Panc1 (cell line): Measurements from ENCODE around the gene CRADD. TPM values are rescaled to one million over a fixed set of nuclear protein-coding genes. Genes with fewer than 3 reads are reported as not detected.

ENCODE experiments used
- ATAC-seq: fragments of 200-7000 bp; cut with Tn5 transposase; 2 replicates; pipeline ENCODE4 v1.9.1; 2020; ENCODE audit warnings: mild to moderate bottlenecking, moderate library complexity
- BruUV-seq: library from RNA; stranded (reverse); fragments of 400-500 nt; replicated peaks from 2 replicates; lab custom pipeline; 2021; lab: Mats Ljungman, UMichigan
- CTCF ChIA-PET: fragments of 300-600 bp; sonication (Branson Sonifier 250); formaldehyde crosslinking; loops from one replicate; lab custom pipeline; 2022; ENCODE audit warnings: antibody characterized with exemption; lab: Charles Lee
- POLR2A ChIA-PET: fragments of 300-600 bp; sonication (Branson Sonifier 250); formaldehyde crosslinking; loops from one replicate; lab custom pipeline; 2022; ENCODE audit warnings: antibody characterized with exemption; lab: Charles Lee
- DNase-seq: peaks from one replicate; pipeline ENCODE4 v3.0.0-alpha.2; 2010; ENCODE audit warnings: low read depth, low spot score
- H3K27ac ChIP-seq: 2 replicates; pipeline ENCODE4 v1.5.1; 2011; ENCODE audit warnings: mild to moderate bottlenecking, low read length, inconsistent platforms
- H3K27me3 ChIP-seq: fragments of 200-500 bp; sonication (Bioruptor generic); 2 replicates; pipeline ENCODE4 v1.6.0; 2014; ENCODE audit warnings: low read length, inconsistent platforms; ENCODE audit not compliant: control insufficient read depth, insufficient read depth
- H3K36me3 ChIP-seq: fragments of 200-500 bp; sonication (Bioruptor generic); 2 replicates; pipeline ENCODE4 v1.5.1; 2014; ENCODE audit warnings: inconsistent platforms, mild to moderate bottlenecking, low read length, moderate library complexity; ENCODE audit not compliant: control insufficient read depth, insufficient read depth
- H3K4me1 ChIP-seq: 2 replicates; pipeline ENCODE4 v1.5.1; 2011; ENCODE audit warnings: inconsistent platforms, mild to moderate bottlenecking, low read length, moderate library complexity; ENCODE audit not compliant: control insufficient read depth, insufficient read depth
- H3K4me3 ChIP-seq, 2 experiments: 2 replicates each; pipeline ENCODE4 v1.5.1; 2011 to 2012; ENCODE audit warnings: low read depth in 2 of 2, low read length in 2 of 2, mild to moderate bottlenecking in 2 of 2, inconsistent platforms in 1 of 2, moderate library complexity in 1 of 2
- H3K9me3 ChIP-seq: fragments of 200-500 bp; sonication (Bioruptor generic); 2 replicates; pipeline ENCODE4 v1.5.1; 2014; ENCODE audit warnings: low read depth, mild to moderate bottlenecking, inconsistent platforms, low read length, moderate library complexity; ENCODE audit not compliant: control insufficient read depth, insufficient read depth
- CTCF ChIP-seq: fragments of 450-650 bp; IDR thresholded peaks from 2 replicates; pipeline ENCODE4 v1.5.1; 2017; ENCODE audit warnings: mild to moderate bottlenecking
- POLR2AphosphoS5 ChIP-seq: IDR thresholded peaks from 2 replicates; pipeline ENCODE4 v1.6.1; 2012; ENCODE audit warnings: mild to moderate bottlenecking, low read depth, low read length, moderate library complexity
- REST ChIP-seq, 2 experiments: IDR thresholded peaks; 2 replicates each; pipeline ENCODE4 v1.6.1; 2011 to 2012; ENCODE audit warnings: low read depth in 2 of 2, control low read depth in 1 of 2, low read length in 1 of 2, mild to moderate bottlenecking in 1 of 2, moderate library complexity in 1 of 2; ENCODE audit not compliant: insufficient read depth in 1 of 2
- SIN3A ChIP-seq: IDR thresholded peaks from 2 replicates; pipeline ENCODE4 v1.6.1; 2012; ENCODE audit warnings: low read depth, mild to moderate bottlenecking, low read length, moderate library complexity, borderline replicate concordance; ENCODE audit not compliant: insufficient read depth
- TCF7L2 ChIP-seq: IDR thresholded peaks from 2 replicates; pipeline ENCODE4 v1.6.1; 2011; ENCODE audit warnings: mild to moderate bottlenecking, low read depth, low read length, inconsistent platforms
- in situ Hi-C: cut with HindIII; loops from 2 replicates; pipeline ENCODE4 v1.10.0; 2016; ENCODE audit warnings: low sequenced_read_pairs, low pct_unique_long_range_greater_than_20kb
- intact Hi-C: fragments of 100-400 bp; cut with micrococcal nuclease; formaldehyde crosslinking; loops from one replicate; pipeline ENCODE4 v1.10.0; 2022; ENCODE audit not compliant: unreplicated experiment
- total RNA-seq: library from RNA; stranded (reverse); gene quantifications from one replicate; pipeline ENCODE4 v1.2.1, GENCODE V29; 2021; ENCODE audit not compliant: unreplicated experiment

The CRADD gene
- total RNA-seq, 1 experiment from 2014 or later, result 7.0 TPM

GRCh38 chr12:93750056-93750455 is 72.9 kb downstream of the CRADD start:
- H3K4me1 ChIP-seq, result no peaks in the 10 kb centered on the region
- DNase-seq (no peak), ATAC-seq (no peak)
- ChIA-PET POLR2A (no interaction called here), CTCF (no interaction called here)
- intact Hi-C loops, result no loop called here
- no peaks in the 10 kb centered on the region for H3K36me3 ChIP-seq
- TF ChIP-seq POLR2AphosphoS5 (no peak), CTCF (no peak), REST (IDR thresholded peaks at IDR 0.05; ENCODE audit: insufficient read depth in 1 of 2, low read depth in 2 of 2, low read length in 1 of 2) (no peak), TCF7L2 (no peak), SIN3A (no peak)
- in situ Hi-C loops, result no loop called here
- no peak overlapping the region for H3K4me3 ChIP-seq
- no peak overlapping the region for H3K27ac ChIP-seq
- H3K27me3 ChIP-seq, result no peaks in the 10 kb centered on the region
- 0 out of 2 replicates have a peak, but pooled peaks cover 2% of the 10 kb centered on the region for H3K9me3 ChIP-seq
- BruUV-seq, result no TSS peak

- POLR2A ChIA-PET, result no interaction called here
- CTCF ChIA-PET, result no interaction called here
- Histone ChIP-seq H3K9me3 (0 out of 2 replicates have a peak, but pooled peaks cover 2% of the 10 kb centered on the region), H3K4me1 (no peaks in the 10 kb centered on the region), H3K27me3 (no peaks in the 10 kb centered on the region), H3K36me3 (no peaks in the 10 kb centered on the region), H3K4me3 (no peak overlapping the region), H3K27ac (no peak overlapping the region)
- TF ChIP-seq POLR2AphosphoS5 (no peak), TCF7L2 (no peak), CTCF (no peak), REST (IDR thresholded peaks at IDR 0.05; ENCODE audit: insufficient read depth in 1 of 2, low read depth in 2 of 2, low read length in 1 of 2) (no peak)
- in situ Hi-C loops (no loop called here), intact Hi-C loops (no loop called here)
- no TSS peak for BruUV-seq
- DNase-seq (no peak), ATAC-seq (no peak)
Measured at GRCh38 chr12:93751864-93752610, 74.9 kb downstream of the CRADD start.
